DOHH2 (cell line): ENCODE measurements around the gene ATP2B2.

Experiments
- H3F3A ChIP-seq: fragments of 200-600 bp; sonication (generic), shearing (Covaris generic); 2 replicates; pipeline ENCODE4 v1.6.0; 2016; ENCODE audit warnings: antibody characterized with exemption, mild to moderate bottlenecking; ENCODE audit not compliant: control insufficient read depth, insufficient read depth
- H3K27ac ChIP-seq: fragments of 200-600 bp; sonication (generic); 2 replicates; pipeline ENCODE4 v1.5.1; 2014; ENCODE audit warnings: low read depth, mild to moderate bottlenecking, low read length, moderate library complexity
- H3K27me3 ChIP-seq: fragments of 200-600 bp; sonication (generic); 2 replicates; pipeline ENCODE4 v1.6.1; 2014; ENCODE audit warnings: mild to moderate bottlenecking, low read length, mixed read lengths; ENCODE audit not compliant: control insufficient read depth
- H3K36me3 ChIP-seq: fragments of 200-600 bp; sonication (generic); 2 replicates; pipeline ENCODE4 v1.6.1; 2014; ENCODE audit warnings: mild to moderate bottlenecking, low read length, moderate library complexity, mixed read lengths; ENCODE audit not compliant: control insufficient read depth
- H3K4me1 ChIP-seq: fragments of 200-600 bp; sonication (generic); 2 replicates; pipeline ENCODE4 v1.6.1; 2014; ENCODE audit warnings: mild to moderate bottlenecking, low read length, mixed read lengths; ENCODE audit not compliant: control insufficient read depth
- H3K4me2 ChIP-seq: fragments of 200-600 bp; sonication (generic); 2 replicates; pipeline ENCODE4 v1.6.0; 2014; ENCODE audit warnings: mild to moderate bottlenecking, low read length, moderate library complexity
- H3K4me3 ChIP-seq: fragments of 200-600 bp; sonication (generic); 2 replicates; pipeline ENCODE4 v1.5.1; 2014; ENCODE audit warnings: mild to moderate bottlenecking, low read length, mixed read lengths
- H3K79me2 ChIP-seq: fragments of 200-600 bp; sonication (generic); 2 replicates; pipeline ENCODE4 v1.6.1; 2014; ENCODE audit warnings: mild to moderate bottlenecking, low read length, mixed read lengths; ENCODE audit not compliant: control insufficient read depth
- H3K9me2 ChIP-seq: fragments of 200-600 bp; sonication (generic); replicated peaks from 2 replicates; pipeline ENCODE4 v1.6.1; 2014; ENCODE audit warnings: mild to moderate bottlenecking, low read length, mixed read lengths; ENCODE audit not compliant: control insufficient read depth
- H3K9me3 ChIP-seq: fragments of 200-600 bp; sonication (generic); 2 replicates; pipeline ENCODE4 v1.6.1; 2014; ENCODE audit warnings: antibody characterized with exemption, low read length, mixed read lengths; ENCODE audit not compliant: control insufficient read depth, insufficient read depth
- H4K20me1 ChIP-seq: fragments of 200-600 bp; sonication (generic); 2 replicates; pipeline ENCODE4 v1.6.0; 2014; ENCODE audit warnings: low read depth, mild to moderate bottlenecking, antibody characterized with exemption, low read length, moderate library complexity; ENCODE audit not compliant: control insufficient read depth, insufficient read depth
- EZH2phosphoT487 ChIP-seq: fragments of 200-600 bp; sonication (generic); IDR thresholded peaks from 2 replicates; pipeline ENCODE4 v1.6.1; 2017; ENCODE audit warnings: borderline replicate concordance, mild to moderate bottlenecking, antibody characterized with exemption, low read length, moderate library complexity, mixed read lengths
- TF ChIP-seq, protein P1 (sequence below): fragments of 200-600 bp; sonication (generic); IDR thresholded peaks from one replicate; pipeline ENCODE4 v1.5.1; 2014; ENCODE audit warnings: antibody characterized with exemption, mild to moderate bottlenecking, low read depth, low read length; ENCODE audit not compliant: poor library complexity, severe bottlenecking

ATP2B2 gene

DNA sequence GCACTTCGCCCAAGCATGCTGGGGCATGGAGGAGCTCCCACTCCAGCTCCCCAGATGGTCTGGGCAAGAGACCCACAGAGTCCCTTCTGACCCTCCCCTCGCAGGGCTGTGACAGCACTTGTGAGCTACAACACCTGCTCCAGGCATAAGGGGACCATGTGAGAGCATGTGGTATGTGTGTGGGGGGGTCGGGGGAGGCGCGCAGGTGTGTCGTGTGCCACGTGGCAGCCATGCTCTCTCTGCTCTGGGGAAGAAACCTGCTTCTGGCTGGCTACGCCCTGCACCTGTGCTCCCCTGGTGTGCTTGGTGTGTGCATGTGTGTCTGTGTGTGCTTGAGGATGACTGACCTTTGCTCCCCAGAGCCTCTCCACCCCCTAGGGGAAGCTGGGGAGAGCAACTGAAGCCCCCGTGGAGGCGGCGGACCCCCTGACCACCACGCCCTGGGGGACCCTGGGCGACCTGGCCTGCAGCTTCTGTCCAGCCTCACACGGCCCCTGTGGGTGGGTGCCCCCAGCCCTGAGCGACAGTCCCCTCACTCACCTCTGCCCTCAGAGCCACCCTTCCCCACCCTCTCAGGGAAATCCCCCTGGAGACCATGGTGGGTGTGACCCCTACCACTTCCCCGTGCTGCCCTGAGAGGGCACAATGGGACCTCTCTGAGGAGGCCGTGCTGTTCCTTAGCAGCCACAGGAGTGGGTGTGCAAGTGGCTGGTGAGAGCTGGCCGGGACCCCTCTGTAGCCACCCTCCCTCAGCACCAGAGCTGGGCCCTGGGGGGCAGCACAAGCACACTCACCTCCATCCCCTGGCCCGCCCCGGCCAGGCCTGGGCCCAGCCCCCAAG lies 167.8 kb downstream of the ATP2B2 start:
- TF ChIP-seq EZH2phosphoT487 = no peak
- TF ChIP-seq, protein P1, sequence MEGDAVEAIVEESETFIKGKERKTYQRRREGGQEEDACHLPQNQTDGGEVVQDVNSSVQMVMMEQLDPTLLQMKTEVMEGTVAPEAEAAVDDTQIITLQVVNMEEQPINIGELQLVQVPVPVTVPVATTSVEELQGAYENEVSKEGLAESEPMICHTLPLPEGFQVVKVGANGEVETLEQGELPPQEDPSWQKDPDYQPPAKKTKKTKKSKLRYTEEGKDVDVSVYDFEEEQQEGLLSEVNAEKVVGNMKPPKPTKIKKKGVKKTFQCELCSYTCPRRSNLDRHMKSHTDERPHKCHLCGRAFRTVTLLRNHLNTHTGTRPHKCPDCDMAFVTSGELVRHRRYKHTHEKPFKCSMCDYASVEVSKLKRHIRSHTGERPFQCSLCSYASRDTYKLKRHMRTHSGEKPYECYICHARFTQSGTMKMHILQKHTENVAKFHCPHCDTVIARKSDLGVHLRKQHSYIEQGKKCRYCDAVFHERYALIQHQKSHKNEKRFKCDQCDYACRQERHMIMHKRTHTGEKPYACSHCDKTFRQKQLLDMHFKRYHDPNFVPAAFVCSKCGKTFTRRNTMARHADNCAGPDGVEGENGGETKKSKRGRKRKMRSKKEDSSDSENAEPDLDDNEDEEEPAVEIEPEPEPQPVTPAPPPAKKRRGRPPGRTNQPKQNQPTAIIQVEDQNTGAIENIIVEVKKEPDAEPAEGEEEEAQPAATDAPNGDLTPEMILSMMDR = peak; percentile 8
- no peaks in the 10 kb centered on the region for H4K20me1 ChIP-seq
- H3K9me3 ChIP-seq = no peaks in the 10 kb centered on the region
- no peaks in the 10 kb centered on the region for H3K27me3 ChIP-seq
- no peak overlapping the region for H3K4me3 ChIP-seq
- H3K4me1 ChIP-seq = peaks cover 18% of the 10 kb centered on the region
- H3K9me2 ChIP-seq = no peaks in the 10 kb centered on the region
- H3K79me2 ChIP-seq = no peaks in the 10 kb centered on the region
- no peaks in the 10 kb centered on the region for H3K36me3 ChIP-seq
- no peak overlapping the region for H3K4me2 ChIP-seq
- no peak overlapping the region for H3K27ac ChIP-seq
- no peaks in the 10 kb centered on the region for H3F3A ChIP-seq

GRCh38 chr3:10336761-10337160 lies 168.6 kb downstream of the ATP2B2 start:
- Histone ChIP-seq H4K20me1 (no peaks in the 10 kb centered on the region), H3K4me1 (peaks cover 18% of the 10 kb centered on the region), H3F3A (no peaks in the 10 kb centered on the region), H3K36me3 (no peaks in the 10 kb centered on the region), H3K9me2 (no peaks in the 10 kb centered on the region), H3K79me2 (no peaks in the 10 kb centered on the region), H3K27me3 (no peaks in the 10 kb centered on the region), H3K4me2 (no peak overlapping the region), H3K27ac (no peak overlapping the region), H3K4me3 (no peak overlapping the region), H3K9me3 (no peaks in the 10 kb centered on the region)
- TF ChIP-seq, protein P1 = no peak
- no peak for TF ChIP-seq EZH2phosphoT487

GRCh38 chr3:10335871-10336622 lies 169.3 kb downstream of the ATP2B2 start:
- H3F3A ChIP-seq = no peaks in the 10 kb centered on the region
- H3K9me3 ChIP-seq = no peaks in the 10 kb centered on the region
- H3K36me3 ChIP-seq = no peaks in the 10 kb centered on the region
- no peaks in the 10 kb centered on the region for H4K20me1 ChIP-seq
- no peaks in the 10 kb centered on the region for H3K79me2 ChIP-seq
- TF ChIP-seq, protein P1 = no peak
- TF ChIP-seq EZH2phosphoT487 = no peak
- H3K27ac ChIP-seq = no peak overlapping the region
- no peak overlapping the region for H3K4me2 ChIP-seq
- H3K4me3 ChIP-seq = no peak overlapping the region
- H3K9me2 ChIP-seq = no peaks in the 10 kb centered on the region
- H3K4me1 ChIP-seq = peaks cover 18% of the 10 kb centered on the region
- no peaks in the 10 kb centered on the region for H3K27me3 ChIP-seq
